Measurements from ENCODE around the gene FILIP1L.

The FILIP1L gene

DNA sequence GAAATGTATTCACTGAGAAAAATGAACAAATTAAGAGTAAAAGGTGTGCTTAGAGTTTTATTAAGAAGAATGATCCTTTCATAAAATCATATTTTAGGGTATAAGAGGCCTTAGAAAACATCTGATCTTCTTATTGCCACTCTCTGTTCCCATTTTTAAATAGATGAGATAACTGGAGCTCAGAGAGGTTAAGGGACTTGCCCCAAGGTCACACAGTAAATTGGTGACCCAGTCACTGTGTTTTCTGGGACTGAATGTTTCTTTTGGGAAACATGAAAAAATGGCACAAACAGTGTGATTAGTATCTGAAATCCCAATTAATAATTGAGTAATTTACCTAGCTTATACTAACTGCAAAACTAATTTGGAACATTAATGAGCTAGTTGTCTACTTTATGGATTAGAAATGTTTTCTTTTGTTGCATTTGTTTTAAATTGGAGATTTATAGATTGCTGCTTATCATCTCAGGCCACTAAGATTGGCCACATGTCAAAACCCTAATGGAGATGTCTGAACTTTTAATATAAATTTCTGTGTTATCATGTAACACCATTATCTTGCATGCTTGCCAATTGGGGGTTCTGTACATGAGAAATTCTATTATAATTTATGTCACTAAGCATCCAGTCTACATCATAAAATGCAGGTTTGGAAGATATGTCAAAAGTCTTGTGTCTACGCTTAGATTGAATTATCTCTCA is 231.7 kb downstream of the FILIP1L start:
- no peak for DNase-seq

DNA sequence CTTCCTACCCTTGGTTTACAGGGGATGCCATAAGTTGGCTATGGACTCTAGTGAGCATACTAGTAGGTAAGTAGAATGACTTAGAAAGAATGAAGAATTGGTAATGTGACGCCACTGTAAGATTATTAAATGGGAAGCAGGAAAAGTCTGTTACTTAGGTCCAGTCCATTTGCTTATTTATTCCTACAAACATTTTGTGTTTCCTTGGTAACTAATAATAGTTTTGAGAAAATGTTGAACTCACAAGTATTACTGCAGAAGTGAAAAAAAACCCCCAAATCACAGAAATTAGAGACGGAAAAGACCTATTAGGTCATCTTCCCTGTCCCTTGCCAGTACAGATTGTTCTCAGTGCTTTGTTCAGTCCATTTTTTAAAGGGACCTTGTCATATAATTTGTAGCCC is 233.2 kb downstream of the FILIP1L start:
- no peak for DNase-seq

DNA sequence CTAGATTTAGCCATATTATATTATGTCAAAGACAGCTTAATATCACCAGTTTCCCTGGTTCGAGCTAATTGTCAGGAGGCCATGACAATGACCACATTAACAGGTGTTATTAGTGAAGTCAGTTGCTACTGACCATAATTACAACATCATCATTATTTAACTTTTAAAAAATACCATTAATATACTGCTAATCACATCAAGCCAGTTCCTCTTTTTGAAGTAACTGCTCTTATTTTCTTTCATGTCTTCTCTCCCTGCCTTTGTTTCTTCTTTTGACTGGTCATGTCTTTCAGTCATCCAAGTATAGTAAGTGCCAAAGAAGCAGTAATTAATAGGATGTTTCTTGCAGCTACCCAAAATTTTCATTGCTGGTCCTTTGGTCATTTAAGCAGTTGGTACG is 235.0 kb downstream of the FILIP1L start:
- no peak for DNase-seq

DNA sequence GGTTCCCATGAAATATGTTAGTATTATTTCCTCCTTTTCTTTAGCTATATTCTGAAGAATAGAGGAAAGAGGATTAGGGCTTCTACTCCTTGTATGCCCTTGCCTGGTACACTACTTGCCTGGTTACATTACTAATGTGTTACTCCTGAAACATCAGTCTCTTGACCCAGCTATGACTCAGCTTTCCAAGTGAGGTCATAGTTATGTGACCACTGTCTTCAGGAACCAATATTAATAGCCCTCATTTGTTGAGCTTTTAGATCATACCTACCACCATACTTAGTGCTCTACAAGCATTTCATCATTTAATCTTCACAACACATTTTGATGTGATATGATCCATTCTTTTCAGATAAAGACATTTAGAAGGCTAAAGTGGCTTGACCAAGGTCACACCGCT is 236.3 kb downstream of the FILIP1L start:
- no peak for DNase-seq

DNA sequence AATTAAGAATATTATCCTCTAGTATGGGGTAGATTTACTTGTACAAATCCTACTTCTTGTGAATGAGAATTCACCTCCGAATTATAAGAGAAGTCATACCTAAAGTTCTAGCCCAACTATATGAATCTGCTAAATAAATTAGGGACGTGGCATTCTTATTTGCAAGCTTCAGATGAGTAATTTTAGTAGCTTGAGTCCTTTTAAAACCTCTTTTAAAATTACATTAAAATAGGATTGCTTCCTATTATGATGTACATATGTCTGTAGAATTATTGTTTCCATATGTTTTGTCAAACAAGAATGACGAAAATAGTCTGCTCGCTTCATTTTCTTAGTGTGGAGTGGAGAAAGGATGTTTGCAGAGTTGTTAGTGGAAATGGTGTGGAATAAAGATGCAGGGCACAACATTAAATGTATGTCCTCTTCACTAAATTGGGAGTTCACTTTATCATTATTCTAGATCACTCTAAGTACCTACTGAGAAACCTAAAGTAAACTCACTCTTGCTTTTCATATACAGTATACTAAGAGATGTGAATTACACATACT is 237.2 kb downstream of the FILIP1L start:
- DNase-seq = no peak

DNA sequence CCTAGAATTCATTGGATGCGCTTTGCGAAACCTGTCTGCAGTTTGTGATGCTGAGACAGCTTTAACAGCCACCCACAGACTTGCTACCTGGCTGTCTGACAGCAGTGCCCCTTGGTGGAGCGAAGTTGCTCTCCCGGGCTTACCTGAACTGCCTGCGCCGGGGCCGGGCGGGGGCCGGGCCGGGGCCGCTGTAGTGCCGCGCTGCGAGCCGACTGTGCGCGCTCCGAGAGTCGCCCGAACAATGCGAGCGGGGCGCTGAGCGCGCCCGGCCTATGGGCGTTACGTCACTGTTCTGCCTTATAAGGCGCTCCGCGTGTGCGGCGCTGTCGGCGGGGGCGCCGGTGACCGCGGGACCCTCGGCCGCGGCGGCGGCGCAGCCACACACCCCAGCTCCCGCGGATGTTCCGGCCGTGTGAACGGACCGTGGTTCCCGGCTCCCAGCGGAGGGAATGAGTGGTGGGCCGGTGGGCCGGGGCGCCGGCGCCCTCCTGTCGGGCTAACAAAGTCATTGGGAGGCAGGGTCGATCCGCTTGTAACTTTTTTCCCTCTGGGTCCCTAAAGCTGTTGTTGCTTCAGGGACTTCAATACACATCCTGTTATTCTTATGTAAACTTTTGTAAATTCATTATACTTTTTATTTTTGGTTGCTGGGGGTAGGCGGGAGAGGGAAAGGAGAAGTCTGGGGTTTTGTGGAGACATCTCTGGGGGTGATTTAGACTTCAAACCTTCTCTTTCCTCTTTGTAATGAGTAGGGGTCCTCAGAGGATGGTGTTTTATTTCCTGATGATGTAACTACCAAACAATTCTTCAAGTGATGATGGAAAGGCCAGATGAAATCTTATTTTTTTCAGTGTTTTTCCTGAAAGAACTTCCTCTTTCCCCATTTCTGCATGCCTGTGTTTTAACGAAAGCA is 238.1 kb downstream of the FILIP1L start:
- peak; percentile 46 to 59 for DNase-seq

DNA sequence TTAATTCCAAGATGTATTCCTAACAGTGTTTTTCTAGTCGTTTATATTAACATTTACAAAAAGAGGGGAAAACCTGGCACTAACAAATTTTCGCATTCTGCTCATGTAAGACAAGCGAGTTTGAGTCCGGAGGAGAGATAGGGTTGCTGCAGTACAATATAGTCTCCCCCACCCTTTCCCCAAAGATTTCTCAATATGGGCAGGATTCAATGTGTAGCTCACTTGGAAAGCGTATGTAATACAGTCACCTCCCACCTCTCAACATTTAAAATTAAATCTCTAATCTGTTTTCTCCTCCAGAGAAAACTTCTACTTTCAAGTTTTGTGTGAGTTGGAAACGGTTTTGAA is 238.7 kb downstream of the FILIP1L start:
- no peak for DNase-seq

DNA sequence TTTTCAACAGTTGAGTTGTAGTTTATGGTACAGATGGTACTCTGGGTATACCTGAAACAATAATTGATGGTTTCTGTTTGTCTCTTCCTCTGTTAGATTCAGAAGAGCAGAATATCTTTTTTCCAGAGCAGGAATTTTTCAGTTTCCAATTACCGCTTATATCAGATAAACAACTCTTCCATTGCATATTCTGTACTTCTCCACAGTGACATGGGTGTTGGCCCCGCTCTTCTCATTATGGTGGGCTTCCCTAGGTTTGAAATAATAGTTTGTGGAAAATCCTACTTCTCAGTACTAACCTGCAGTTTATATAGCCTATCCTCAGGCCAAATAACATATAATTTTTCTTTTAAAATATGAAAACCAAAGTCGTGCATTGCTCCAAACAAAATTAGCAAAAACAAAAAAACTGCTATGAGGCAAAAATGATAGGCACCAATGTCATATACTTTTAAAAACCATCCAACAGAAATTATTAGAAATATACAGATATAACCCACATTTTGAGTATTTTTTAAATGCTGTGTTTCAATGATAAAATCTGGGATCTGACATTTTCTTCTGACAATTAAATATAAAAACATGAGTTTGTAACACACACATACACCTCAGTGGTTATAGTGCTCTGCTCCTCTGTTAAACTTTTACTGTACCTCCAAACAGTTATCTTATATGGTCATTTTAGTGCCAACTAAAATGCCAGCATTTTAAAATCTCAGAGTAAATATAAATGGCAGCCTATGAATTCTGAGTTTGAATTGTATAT is 239.9 kb downstream of the FILIP1L start:
- DNase-seq = no peak

DNA sequence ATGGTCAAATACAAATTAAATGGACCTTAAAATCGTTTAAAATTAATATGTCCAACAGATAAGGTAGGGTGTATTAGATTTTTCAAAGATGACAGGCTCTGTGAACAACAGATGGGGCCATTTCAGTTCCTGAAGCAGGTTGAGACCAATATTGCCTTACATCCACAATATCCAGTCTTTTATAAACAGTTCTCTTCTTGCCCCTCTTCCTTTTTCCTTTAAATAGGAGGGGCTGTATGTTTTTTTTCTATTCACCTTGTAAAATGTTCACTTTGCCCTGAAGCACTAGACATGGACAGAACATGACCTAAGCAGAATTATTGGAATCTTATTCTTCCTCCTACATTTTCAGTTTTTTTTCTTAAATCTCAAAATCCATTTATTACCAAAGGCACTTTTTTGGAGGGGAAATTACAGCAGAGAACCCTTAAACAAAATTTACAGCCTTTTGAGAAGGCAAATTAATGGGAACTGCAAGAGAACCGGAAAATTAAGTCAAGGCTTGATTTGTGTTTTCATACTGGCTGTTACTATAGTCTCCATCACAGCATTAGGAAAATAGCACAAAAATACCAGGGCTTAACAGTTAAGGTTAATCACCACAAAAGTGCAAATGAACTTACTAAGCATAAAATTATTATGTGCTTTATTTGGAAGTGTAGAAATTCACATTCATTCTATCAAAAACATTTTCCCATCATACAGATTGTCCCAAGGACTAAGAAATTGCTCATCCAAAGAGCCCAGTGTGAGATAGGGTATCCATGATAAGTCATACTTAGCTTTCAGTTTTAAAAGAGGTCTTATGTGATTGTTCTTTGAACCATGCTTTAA is 240.8 kb downstream of the FILIP1L start:
- DNase-seq = no peak

DNA sequence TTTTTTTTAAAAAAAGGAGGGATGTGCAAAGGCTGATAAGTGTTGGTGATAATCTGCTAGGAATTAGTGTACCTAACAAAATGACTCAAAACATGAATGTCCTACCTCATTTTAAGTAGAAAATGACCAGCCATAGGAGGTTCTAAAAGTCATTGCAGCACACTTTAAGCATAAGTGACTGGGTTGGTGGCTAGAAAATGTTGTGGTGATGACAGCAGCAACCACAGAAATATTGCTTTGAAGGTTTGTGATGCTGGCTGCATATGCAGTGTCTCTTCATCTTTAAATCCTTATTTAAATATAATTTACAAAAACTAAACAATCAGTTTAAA is 241.4 kb downstream of the FILIP1L start:
- no peak for DNase-seq

DNA sequence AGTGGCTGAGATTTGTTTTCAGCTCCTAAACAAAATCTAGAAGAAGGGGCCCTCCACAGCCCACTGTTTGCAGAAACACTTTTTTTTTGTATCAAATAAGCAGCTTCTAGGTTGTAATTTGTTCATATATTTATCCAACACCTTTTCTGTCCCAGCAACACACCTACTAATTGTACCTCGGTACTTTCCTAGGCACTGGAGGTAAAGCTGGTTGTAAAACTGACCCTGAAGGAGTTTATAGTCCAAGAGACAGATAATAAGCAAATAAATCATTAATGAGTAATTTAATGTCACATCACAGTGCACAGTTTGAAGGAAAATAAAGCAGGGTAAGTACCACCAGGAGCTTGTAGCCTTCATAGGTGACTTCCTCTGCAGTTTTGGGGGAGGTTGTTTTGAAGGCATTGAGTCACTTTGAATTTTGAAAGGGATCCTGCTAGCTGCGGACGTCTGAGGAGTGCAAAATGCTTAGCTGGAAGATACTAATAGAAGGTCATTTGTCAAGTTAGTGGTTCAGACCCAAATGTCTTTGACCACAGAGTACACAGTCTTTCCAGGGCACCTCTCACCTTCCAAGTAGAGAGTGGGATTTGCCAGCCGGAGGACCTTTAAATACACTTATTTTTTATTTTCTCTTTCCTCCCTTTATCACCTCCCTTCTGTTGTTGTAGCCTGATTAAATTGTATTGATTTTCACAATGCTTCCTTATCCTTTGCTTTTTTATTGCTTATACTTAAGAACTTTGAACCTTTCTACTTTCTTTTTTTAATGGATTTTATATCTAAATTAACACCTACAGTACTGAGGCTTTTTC is 242.9 kb downstream of the FILIP1L start:
- no peak for DNase-seq

DNA sequence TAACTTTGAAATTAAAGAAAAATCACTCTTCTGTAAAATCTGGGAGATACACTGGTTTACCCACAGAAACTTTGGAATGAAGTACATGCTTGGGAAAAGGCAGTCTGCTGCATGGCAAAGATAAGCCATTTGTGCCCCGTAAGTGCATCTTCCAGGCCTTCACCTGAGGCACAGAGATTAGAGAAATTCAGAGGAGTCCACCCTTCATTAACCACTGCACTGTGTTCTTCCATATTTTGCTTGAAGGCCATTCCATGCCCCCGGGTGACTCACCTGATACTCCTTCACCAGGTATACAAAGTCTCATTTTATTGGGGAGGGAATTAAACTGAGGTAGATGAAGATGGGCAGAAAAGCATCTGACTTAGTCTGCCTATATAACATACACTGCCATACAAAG is 243.6 kb downstream of the FILIP1L start:
- DNase-seq = no peak

DNA sequence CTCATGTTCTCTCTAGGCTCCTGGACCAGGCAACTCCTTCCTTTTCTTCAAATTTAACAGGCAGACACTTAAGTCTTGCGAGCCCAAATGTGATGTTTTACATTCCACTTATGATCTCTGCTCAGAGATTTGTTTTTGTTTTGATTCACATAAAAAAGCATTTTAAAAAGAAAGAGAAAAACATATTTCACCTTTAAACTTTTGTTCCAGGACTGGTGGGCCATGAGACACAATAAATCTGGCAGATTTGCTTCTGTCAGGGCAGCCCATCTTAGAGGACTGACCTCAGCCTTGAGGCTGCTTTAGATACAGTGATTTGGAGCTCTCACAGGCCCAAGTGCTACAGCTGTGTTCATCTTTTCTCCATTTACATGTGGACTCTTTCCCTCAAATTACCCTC is 244.7 kb downstream of the FILIP1L start:
- DNase-seq = no peak

DNA sequence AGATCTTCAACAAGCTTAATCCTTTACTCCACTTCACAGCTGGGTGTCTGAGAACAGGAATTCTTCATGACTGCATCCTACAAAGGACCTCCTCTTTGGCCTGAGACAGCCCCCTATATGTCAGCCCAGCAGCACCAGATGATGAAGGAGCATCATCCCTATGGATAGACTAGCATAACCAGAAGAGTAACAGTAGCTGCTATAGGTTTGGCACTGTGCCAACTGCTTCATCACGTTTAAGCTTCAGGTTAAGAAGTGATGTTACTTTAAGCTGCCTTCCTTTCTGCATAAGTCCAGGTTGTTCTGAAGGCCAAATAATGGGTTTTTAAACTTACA is 246.0 kb downstream of the FILIP1L start:
- no peak for DNase-seq

DNA sequence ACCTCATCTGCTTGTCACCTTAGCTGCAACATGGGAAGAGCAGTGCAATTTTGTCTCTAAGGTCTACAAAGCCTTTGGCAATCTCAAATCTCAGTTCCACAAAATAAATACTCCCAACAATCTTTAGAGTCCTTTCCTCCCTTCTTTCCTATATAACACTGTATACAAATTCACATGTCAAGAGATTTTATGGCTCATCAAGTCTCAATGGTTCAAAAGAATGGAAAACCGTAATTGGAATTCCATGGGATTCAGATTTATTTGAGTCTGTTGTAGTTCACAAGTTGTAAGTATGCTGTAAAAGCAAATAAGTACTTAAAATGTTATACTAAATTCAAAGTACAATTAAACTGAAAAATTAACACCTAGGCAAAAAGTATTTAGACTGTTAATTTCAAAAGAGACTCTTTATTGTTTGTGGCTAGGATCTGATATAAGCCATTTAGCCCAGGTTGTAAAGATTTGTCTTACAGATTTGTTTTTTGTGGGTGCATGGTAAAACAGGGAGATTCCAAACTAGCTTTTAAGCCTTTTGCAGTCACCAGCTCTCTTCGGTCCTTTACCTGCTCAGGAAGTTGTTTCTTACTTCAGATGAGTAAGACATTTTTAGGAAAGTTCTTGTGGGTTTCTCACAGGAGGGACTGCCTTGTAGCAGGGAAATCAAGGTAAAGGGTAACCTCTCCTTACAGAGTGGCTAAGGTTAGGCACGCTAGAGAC is 246.5 kb downstream of the FILIP1L start:
- DNase-seq = no peak

DNA sequence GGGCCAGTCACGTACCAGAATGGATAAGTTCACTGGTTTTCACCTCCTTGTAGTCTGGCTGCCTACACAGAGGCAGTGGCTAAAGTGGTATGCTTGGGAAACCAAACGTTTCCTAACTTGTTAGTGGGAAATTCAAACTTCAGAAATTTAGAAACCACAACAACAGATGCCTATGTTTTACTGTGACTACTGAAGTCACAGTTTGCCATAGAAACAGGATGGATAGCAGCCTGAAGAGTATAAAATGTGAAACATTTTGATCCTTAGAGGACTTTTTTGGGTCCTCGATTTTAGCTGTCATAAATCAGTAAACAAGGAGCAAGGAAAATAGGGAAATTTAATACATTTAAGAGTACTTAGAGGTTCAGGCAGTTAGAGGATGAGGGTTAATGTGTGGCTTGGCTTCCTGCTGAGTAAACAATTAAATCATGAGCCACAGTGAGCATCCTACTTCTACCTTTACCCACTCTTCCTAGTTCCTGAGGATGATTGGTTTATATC is 248.0 kb downstream of the FILIP1L start:
- no peak for DNase-seq

DNA sequence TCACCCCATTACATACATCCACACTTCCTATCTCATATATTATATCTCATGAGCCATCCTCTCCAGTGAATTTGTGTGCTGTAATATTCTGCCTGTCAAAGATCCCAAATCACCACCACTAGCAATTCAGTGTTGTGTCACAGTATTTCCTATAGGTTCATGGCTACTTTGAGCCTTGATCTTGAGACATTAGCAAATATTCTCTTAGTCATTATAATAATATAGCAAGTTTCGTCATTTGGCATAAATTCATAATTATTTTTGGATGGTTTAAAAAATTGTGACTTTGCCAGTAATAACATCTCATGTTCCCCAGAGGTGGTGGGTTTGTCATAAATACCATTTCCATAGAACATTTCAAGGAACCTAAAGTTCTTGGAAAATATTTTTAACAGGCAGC is 249.0 kb downstream of the FILIP1L start:
- DNase-seq = no peak

DNA sequence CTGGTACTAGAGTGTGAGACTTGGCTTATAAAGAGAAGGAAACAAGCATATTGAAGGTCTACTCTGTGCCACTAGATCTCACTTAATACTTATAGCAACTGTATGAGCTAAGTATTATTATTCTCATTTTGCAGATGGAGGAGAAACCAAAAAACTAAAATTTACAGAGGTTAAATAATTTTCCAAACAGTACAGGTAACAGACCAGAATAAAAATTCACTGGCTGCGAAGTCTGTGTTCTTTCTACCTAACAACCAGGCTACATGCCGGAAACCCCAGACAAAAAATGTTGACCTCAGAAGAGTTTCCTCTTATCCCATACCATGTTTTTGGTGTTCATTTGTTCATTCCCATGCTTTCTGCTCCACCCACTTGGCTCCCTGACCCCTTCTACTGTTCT is 250.0 kb downstream of the FILIP1L start:
- DNase-seq = no peak

DNA sequence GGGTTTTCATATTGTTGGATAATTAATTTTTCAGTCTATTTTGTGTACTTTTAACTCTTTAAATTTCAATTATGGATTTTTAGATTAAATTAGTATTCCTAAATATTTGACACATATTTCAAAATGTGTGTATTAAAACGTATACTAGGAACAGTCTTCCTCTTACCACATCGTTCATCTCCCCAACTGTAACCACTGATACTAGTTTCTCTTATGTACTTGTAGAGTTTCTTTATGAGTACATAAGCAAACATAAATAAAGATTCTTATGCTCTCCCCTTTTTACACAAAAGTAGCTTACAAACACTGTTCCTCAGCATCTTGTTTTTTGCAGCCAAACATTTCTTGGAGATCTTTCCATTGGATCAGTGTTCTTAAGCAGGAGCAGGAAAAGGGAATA is 250.7 kb downstream of the FILIP1L start:
- no peak for DNase-seq

DNA sequence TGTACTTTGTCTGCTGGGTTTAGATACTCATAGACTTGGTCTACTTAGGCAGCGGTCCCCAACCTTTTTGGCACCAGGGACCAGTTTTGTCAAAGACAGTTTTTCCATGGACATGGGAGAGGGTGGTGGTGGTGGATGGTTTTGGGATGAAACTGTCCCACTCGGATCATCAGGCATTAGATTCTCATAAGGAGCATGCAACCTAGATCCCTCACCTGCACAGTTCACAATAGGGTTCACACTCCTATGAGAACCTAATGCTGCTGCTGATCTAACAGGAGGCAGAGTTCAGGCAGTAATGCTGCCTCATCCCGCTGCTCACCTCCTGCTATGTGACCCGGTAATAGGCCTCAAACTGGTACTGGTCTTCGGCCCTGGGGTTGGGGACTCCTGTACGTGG is 251.3 kb downstream of the FILIP1L start:
- DNase-seq = no peak

DNA sequence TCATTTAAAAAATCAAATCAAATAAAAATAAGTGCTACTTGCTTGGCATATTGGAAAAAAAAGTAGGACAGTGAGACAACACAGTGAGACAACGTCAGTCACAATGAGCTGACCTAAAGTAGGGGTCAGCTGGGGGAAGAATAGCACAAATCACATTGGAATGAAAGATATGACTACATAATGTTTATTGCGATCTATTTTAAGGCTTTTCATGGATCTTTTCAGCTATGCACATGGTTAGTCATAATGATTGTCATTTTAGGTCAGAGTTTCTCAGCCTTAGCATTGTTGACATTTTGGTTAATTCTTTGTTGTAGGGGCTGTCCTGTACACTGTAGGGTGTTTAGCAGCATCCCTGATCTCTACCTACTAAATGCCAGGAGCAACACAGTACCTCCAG is 252.1 kb downstream of the FILIP1L start:
- DNase-seq = no peak

Measured in hippocampal formation (tissue), 2 donors.